ENCODE measurements around the gene PRKACA.

GRCh38 chr19:14127176-14127575 lies 9.6 kb upstream of the PRKACA start:
- TF ChIP-seq CTCF (IDR thresholded peaks at IDR 0.05) (no peak), POLR2A (IDR thresholded peaks at IDR 0.05; ENCODE audit: low read length) (no peak), EP300 (IDR thresholded peaks at IDR 0.05) (no peak), RAD21 (conservative IDR thresholded peaks at IDR 0.05 in 1 of 2, IDR thresholded peaks at IDR 0.05 in 1 of 2) (no peak), SREBF2 (IDR thresholded peaks at IDR 0.05) (no peak), PBX3 (IDR thresholded peaks at IDR 0.05) (no peak), USF2 (IDR thresholded peaks at IDR 0.05) (no peak), REST (IDR thresholded peaks at IDR 0.05) (no peak)

Data from A549 (cell line).